Measurements from ENCODE around the gene PLXNB2. TPM values are rescaled to one million over a fixed set of nuclear protein-coding genes. Genes with fewer than 3 reads are reported as not detected.

Gene PLXNB2
- total and polyA plus RNA-seq, 2 of the 4 experiments (the other 2 are of a cell fraction) = 73.1 to 202 TPM

GRCh38 chr22:50315289-50316113 lies 8.1 kb upstream of the PLXNB2 start:
- no peak overlapping the region for H2BK120ac ChIP-seq (ENCODE audit: low read depth, low read length)
- no peaks in the 10 kb centered on the region for H3K4me1 ChIP-seq (ENCODE audit: control insufficient read depth, insufficient read depth, low read length)
- H4K91ac ChIP-seq (ENCODE audit: insufficient read depth, low read depth, low read length) = no peak overlapping the region
- H4K8ac ChIP-seq (ENCODE audit: low read depth in 2 of 2, low read length in 2 of 2) = no peak overlapping the region
- in situ Hi-C loops (cut with MboI; ENCODE audit: low sequenced_read_pairs) (no loop called here), dilution Hi-C loops (cut with HindIII; ENCODE audit: low sequenced_read_pairs, unreplicated experiment) (no loop called here), intact Hi-C loops (cut with micrococcal nuclease) (no loop called here)
- POLR2A ChIA-PET (ENCODE audit: unreplicated experiment) = no interaction called here
- no peaks in the 10 kb centered on the region for H3K79me1 ChIP-seq (ENCODE audit: low read depth in 1 of 2, low read length in 2 of 2)
- CTCF ChIA-PET = no interaction called here
- H3K27ac ChIP-seq (ENCODE audit: insufficient read depth, low read length) = no peak overlapping the region
- WGBS, 2 experiments (ENCODE audit: extremely low coverage in 2 of 2, insufficient read length in 1 of 2) = 83% methylated on average over 8 of the region's 18 CpGs; no CpG with 5 or more reads in 1 of the 2 experiments
- H2BK5ac ChIP-seq (ENCODE audit: low read depth, low read length, poor library complexity, severe bottlenecking) = no peak overlapping the region
- H3K14ac ChIP-seq (replicated peaks; ENCODE audit: low read depth, low read length) = no peak overlapping the region
- no peaks in the 10 kb centered on the region for H3K9me3 ChIP-seq (ENCODE audit: control insufficient read depth, insufficient read depth, low read length)
- DNase-seq = no peak
- no peaks in the 10 kb centered on the region for H3K36me3 ChIP-seq (ENCODE audit: control insufficient read depth, insufficient read depth, low read length)
- no peaks in the 10 kb centered on the region for H3K9me1 ChIP-seq (ENCODE audit: insufficient read depth, low read length)
- BruUV-seq (replicated peaks) = no TSS peak
- H2AFZ ChIP-seq (replicated peaks; ENCODE audit: low read length, poor library complexity) = no peak overlapping the region
- no peak overlapping the region for H2BK15ac ChIP-seq (ENCODE audit: low read depth, low read length)
- H3K56ac ChIP-seq (ENCODE audit: extremely low read depth, insufficient read depth, low read length) = no peak overlapping the region
- no peak overlapping the region for H4K5ac ChIP-seq (ENCODE audit: low read depth, low read length)
- H3K4me3 ChIP-seq (ENCODE audit: insufficient read depth, low read depth, low read length) = no peak overlapping the region
- H2BK20ac ChIP-seq (ENCODE audit: low read depth, low read length) = no peak overlapping the region
- H3K4ac ChIP-seq (ENCODE audit: low read depth, low read length) = no peak overlapping the region
- H2AK5ac ChIP-seq (ENCODE audit: low read depth, low read length) = no peak overlapping the region
- no peak overlapping the region for H3K18ac ChIP-seq (ENCODE audit: low read depth, low read length)
- H3K9ac ChIP-seq (ENCODE audit: low read depth, low read length) = no peak overlapping the region
- peaks cover 3% of the 10 kb centered on the region; the same call in 1 of the 2 replicates for H3K27me3 ChIP-seq (ENCODE audit: control insufficient read depth, insufficient read depth, low read length)
- no peak overlapping the region for H2AK9ac ChIP-seq (replicated peaks; ENCODE audit: low read depth, low read length, poor library complexity)
- no peaks in the 10 kb centered on the region for H4K20me1 ChIP-seq (ENCODE audit: insufficient read depth, low read length)
- no peak for ATAC-seq (ENCODE audit: low read depth)
- no peak overlapping the region for H3K4me2 ChIP-seq (ENCODE audit: low read depth, low read length)
- TF ChIP-seq MXI1 (IDR thresholded peaks at IDR 0.05; ENCODE audit: borderline replicate concordance, low read depth, low read length) (no peak), CTCF (conservative IDR thresholded peaks at IDR 0.05; ENCODE audit: low read depth, low read length) (no peak), MAZ (IDR thresholded peaks at IDR 0.05; ENCODE audit: borderline replicate concordance, low read depth, low read length) (no peak), RFX5 (IDR thresholded peaks at IDR 0.05; ENCODE audit: low read depth, low read length) (no peak), ELK1 (IDR thresholded peaks at IDR 0.05; ENCODE audit: borderline replicate concordance, low read depth, low read length) (no peak), CHD1 (IDR thresholded peaks at IDR 0.05; ENCODE audit: low read depth, low read length) (no peak), RCOR1 (IDR thresholded peaks at IDR 0.05; ENCODE audit: insufficient replicate concordance, low read length) (no peak), BHLHE40 (IDR thresholded peaks at IDR 0.05; ENCODE audit: low read depth, low read length) (no peak), FOS (IDR thresholded peaks at IDR 0.05; ENCODE audit: low read depth, low read length) (no peak), MAFK (IDR thresholded peaks at IDR 0.05; ENCODE audit: low read depth, low read length) (no peak), SMC3 (IDR thresholded peaks at IDR 0.05; ENCODE audit: low read depth, low read length) (no peak)
- no peak overlapping the region for H3K23ac ChIP-seq (ENCODE audit: low read depth, low read length)
